Endothelial cell of umbilical vein (primary cell): ENCODE results near the gene PNPO. TPM values are rescaled to one million over a fixed set of nuclear protein-coding genes. Genes with fewer than 3 reads are reported as not detected.
A peak's percentile ranks its signal among the peaks of the same experiment; 100 is the strongest.

Experiments
- BruUV-seq: library from RNA; stranded (reverse); fragments of 400-500 nt; replicated peaks from 2 replicates; lab custom pipeline; 2021; lab: Mats Ljungman, UMichigan
- CTCF ChIA-PET: fragments of 300-600, 350-600 bp; sonication (Branson Sonifier 250); formaldehyde crosslinking; loops from one replicate; lab custom pipeline; 2021; ENCODE audit warnings: antibody characterized with exemption, inconsistent platforms; lab: Charles Lee
- POLR2A ChIA-PET: fragments of 300-600, 350-600 bp; sonication (Branson Sonifier 250); formaldehyde crosslinking; loops from one replicate; lab custom pipeline; 2021; ENCODE audit warnings: antibody characterized with exemption, inconsistent platforms; lab: Charles Lee
- DNase-seq: peaks from one replicate; pipeline ENCODE4 v3.0.0-alpha.2; 2011; ENCODE audit warnings: low read depth, low spot score
- FAIRE-seq: peaks from 2 replicates; lab custom pipeline; 2011; peaks lifted over from hg19 to GRCh38; lab: Jason Lieb, UNC
- H2AFZ ChIP-seq: 2 replicates; pipeline ENCODE4 v1.6.0; 2012; ENCODE audit warnings: low read depth, low read length, control low read depth, inconsistent platforms
- H3K27ac ChIP-seq: 2 replicates; pipeline ENCODE4 v1.5.1; 2011; ENCODE audit warnings: low read depth, mild to moderate bottlenecking, control low read depth, low read length, moderate library complexity; ENCODE audit not compliant: insufficient read depth
- H3K27me3 ChIP-seq, 2 experiments: 2 replicates each; pipeline versions ENCODE4 v1.6.0 to v1.6.1; 2011; ENCODE audit warnings: low read length in 2 of 2, mixed read lengths in 1 of 2; ENCODE audit not compliant: control insufficient read depth in 2 of 2, insufficient read depth in 2 of 2
- H3K36me3 ChIP-seq, 2 experiments: 2 replicates in 1 of 2; 3 replicates in 1 of 2; pipeline ENCODE4 v1.5.1; 2011; ENCODE audit warnings: low read length in 2 of 2, mild to moderate bottlenecking in 1 of 2, moderate library complexity in 1 of 2; ENCODE audit not compliant: control insufficient read depth in 2 of 2, insufficient read depth in 2 of 2; ENCODE audit errors: extremely low read depth in 1 of 2
- H3K4me1 ChIP-seq: 3 replicates; pipeline ENCODE4 v1.5.1; 2011; ENCODE audit warnings: mild to moderate bottlenecking, low read length; ENCODE audit not compliant: control insufficient read depth, insufficient read depth; ENCODE audit errors: extremely low read depth
- H3K4me2 ChIP-seq: 2 replicates; pipeline ENCODE4 v1.6.1; 2011; ENCODE audit warnings: low read length, control low read depth, mixed read lengths; ENCODE audit not compliant: insufficient read depth
- H3K4me3 ChIP-seq, 3 experiments: fragments of 200-600 bp in 1 of 3; sonication (generic), shearing (Covaris generic) in 1 of 3; replicated peaks in 1 of 3; 2 replicates each; pipeline ENCODE4 v1.5.1; 2011 to 2016; ENCODE audit warnings: control low read depth in 3 of 3, low read length in 3 of 3, mild to moderate bottlenecking in 2 of 3, inconsistent platforms in 1 of 3, low read depth in 1 of 3, moderate library complexity in 1 of 3; ENCODE audit not compliant: insufficient read depth in 1 of 3
- H3K79me2 ChIP-seq: 2 replicates; pipeline ENCODE4 v1.6.0; 2012; ENCODE audit warnings: low read length, inconsistent platforms; ENCODE audit not compliant: control insufficient read depth, insufficient read depth
- H3K9ac ChIP-seq: replicated peaks from 2 replicates; pipeline ENCODE3; 2011; ENCODE audit warnings: low read length, control low read depth; ENCODE audit not compliant: insufficient read depth; ENCODE audit errors: extremely low read depth
- H3K9me1 ChIP-seq: replicated peaks from 3 replicates; pipeline ENCODE4 v1.6.0; 2011; ENCODE audit warnings: mild to moderate bottlenecking, low read length; ENCODE audit not compliant: control insufficient read depth, insufficient read depth; ENCODE audit errors: extremely low read depth
- H3K9me3 ChIP-seq: replicated peaks from 2 replicates; pipeline ENCODE4 v1.5.1; 2012; ENCODE audit warnings: low read length, inconsistent platforms; ENCODE audit not compliant: control insufficient read depth, insufficient read depth
- H4K20me1 ChIP-seq: replicated peaks from 2 replicates; pipeline ENCODE3; 2011; ENCODE audit warnings: mild to moderate bottlenecking, low read length; ENCODE audit not compliant: control insufficient read depth, insufficient read depth; ENCODE audit errors: extremely low read depth
- CTCF ChIP-seq, 2 donors: IDR thresholded peaks; 1 replicate in 1 of 2; 2 replicates in 1 of 2; pipeline ENCODE4 v1.5.1; 2011; ENCODE audit warnings: low read length in 2 of 2, mild to moderate bottlenecking in 2 of 2, moderate library complexity in 2 of 2, control low read depth in 1 of 2, inconsistent platforms in 1 of 2, low read depth in 1 of 2; ENCODE audit not compliant: insufficient read depth in 1 of 2; ENCODE audit errors: extremely low read depth in 1 of 2
- EZH2 ChIP-seq: IDR thresholded peaks from 2 replicates; pipeline ENCODE4 v1.6.1; 2012; ENCODE audit warnings: borderline replicate concordance, low read depth, mild to moderate bottlenecking, moderate library complexity, low read length, inconsistent platforms; ENCODE audit not compliant: severe bottlenecking
- FOS ChIP-seq: IDR thresholded peaks from 2 replicates; pipeline ENCODE4 v1.6.1; 2011; ENCODE audit warnings: mild to moderate bottlenecking, low read length, moderate library complexity, borderline replicate concordance; ENCODE audit not compliant: insufficient read depth
- GATA2 ChIP-seq: IDR thresholded peaks from 2 replicates; pipeline ENCODE4 v1.7.0; 2011; ENCODE audit warnings: low read depth, mild to moderate bottlenecking, moderate library complexity, mixed read lengths, low read length; ENCODE audit not compliant: insufficient read length, insufficient read depth
- JUN ChIP-seq: IDR thresholded peaks from 2 replicates; pipeline ENCODE4 v1.6.1; 2011; ENCODE audit warnings: borderline replicate concordance, low read depth; ENCODE audit not compliant: insufficient read length, insufficient read depth
- MAX ChIP-seq: IDR thresholded peaks from 2 replicates; pipeline ENCODE4 v1.6.1; 2011; ENCODE audit not compliant: insufficient read depth, insufficient read length
- MYC ChIP-seq: IDR thresholded peaks from one replicate; pipeline ENCODE4 v1.6.1; 2011; ENCODE audit warnings: mild to moderate bottlenecking, low read depth, low read length
- POLR2A ChIP-seq: IDR thresholded peaks from 2 replicates; pipeline ENCODE4 v1.6.1; 2012; ENCODE audit warnings: low read depth, mild to moderate bottlenecking, control low read depth, low read length
- POLR2AphosphoS5 ChIP-seq: IDR thresholded peaks from 2 replicates; pipeline ENCODE4 v1.6.1; 2012; ENCODE audit warnings: low read depth, mild to moderate bottlenecking, control low read depth, low read length, moderate library complexity; ENCODE audit not compliant: insufficient read depth
- dilution Hi-C: fragments of 300-500 bp; cut with MboI; formaldehyde crosslinking; loops from one replicate; pipeline ENCODE4 v1.15.0; 2019; ENCODE audit warnings: low sequenced_read_pairs; ENCODE audit not compliant: extremely low pct_ligation_motif_present
- intact Hi-C: fragments of 100-400 bp; cut with micrococcal nuclease; formaldehyde crosslinking; loops from one replicate; pipeline ENCODE4 v1.10.0; 2022
- polyA plus RNA-seq, 4 experiments: library from polyadenylated mRNA; depleted of rRNA in 3 of 4; stranded (reverse) in 3 of 4; unstranded in 1 of 4; fragments of >200 nt; gene quantifications; 2 replicates each; pipeline versions ENCODE4 v1.2.1 to v1.2.3, GENCODE V29; 2011 to 2012; ENCODE audit warnings: missing spikeins in 1 of 4
- total RNA-seq: library from RNA; stranded (reverse); gene quantifications from 2 replicates; pipeline ENCODE4 v1.2.3, GENCODE V29; 2021

Gene PNPO
- total and polyA plus RNA-seq, 2 donors (not counting 3 experiments of a cell fraction or from before 2014, with no cell fraction given) = 19.7 to 22.0 TPM

DNA sequence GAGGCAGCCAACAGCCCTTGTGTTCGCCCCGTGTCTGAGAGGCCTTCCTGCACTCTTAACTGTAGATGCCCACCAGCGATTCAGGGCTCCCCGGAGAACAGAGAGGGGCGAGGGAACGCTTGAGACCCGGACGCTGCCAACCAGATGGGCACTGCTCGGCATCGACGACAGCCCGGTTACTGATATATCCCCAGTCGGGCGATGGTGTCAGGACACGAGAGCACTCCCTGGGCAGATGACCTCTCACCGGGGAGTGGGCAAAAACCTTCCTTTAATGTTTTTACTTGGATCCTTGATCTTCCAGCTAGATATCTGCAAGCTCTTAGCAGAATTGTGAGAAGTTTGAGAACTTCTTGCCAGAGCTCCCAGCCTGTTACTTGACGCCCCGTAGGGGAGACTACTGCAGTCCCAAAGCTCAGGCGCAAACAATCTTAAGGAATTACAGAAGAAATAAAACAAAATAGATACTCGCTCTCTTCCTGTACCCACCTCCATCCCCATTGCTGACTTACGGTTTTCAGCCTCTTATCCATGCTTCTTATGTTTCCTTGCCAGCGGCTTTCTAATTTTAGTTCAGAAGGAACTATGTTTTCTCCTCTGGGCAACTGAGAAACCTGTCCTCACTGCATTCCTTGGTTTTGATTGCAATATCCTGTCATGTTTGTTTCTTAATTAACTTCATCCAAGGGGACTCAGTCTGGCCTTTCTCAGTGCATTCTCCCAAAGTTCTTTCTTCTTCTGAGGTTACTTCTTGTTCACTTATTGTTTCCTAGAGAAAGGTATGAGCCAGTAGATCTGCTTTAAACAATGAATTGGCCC is 44.5 kb upstream of the PNPO start:
- BruUV-seq = TSS peak; percentile 47

More for the DNA sequence above, 44.5 kb upstream of the PNPO start:
- no peaks in the 10 kb centered on the region for H3K27me3 ChIP-seq
- H3K9me3 ChIP-seq = no peaks in the 10 kb centered on the region
- no peaks in the 10 kb centered on the region for H3K9me1 ChIP-seq
- H3K36me3 ChIP-seq = no peaks in the 10 kb centered on the region
- H3K4me1 ChIP-seq = peaks cover 15% of the 10 kb centered on the region
- CTCF ChIA-PET = interaction anchor here (0.6 to 1.1 kb wide), 2 partner anchors 50 to 74 kb away, joined by 3 to 5 read pairs; partner anchors contain the start of gene CDK5RAP3
- intact Hi-C loops (loop anchor here (1.0 kb wide), 2 partner anchors 73 to 210 kb away; partner anchors contain the start of gene SNX11), dilution Hi-C loops (no loop called here)
- H2AFZ ChIP-seq = peak overlapping the region; percentile 42
- POLR2A ChIA-PET = no interaction called here
- peak overlapping the region; percentile 81 for H3K4me2 ChIP-seq
- H4K20me1 ChIP-seq = no peaks in the 10 kb centered on the region
- H3K4me3 ChIP-seq = peak overlapping the region; percentile 15 to 74 (median 63)
- peak overlapping the region; percentile 78 for H3K9ac ChIP-seq
- peak; percentile 63 for DNase-seq
- peak; percentile 52 for FAIRE-seq
- peaks cover 7% of the 10 kb centered on the region for H3K79me2 ChIP-seq
- peak overlapping the region; percentile 75 for H3K27ac ChIP-seq
- TF ChIP-seq GATA2 = no peak
- TF ChIP-seq CTCF (IDR thresholded peaks at IDR 0.05; ENCODE audit: extremely low read depth in 1 of 2, insufficient read depth in 1 of 2, low read depth in 1 of 2, low read length in 2 of 2) = no peak
- no peak for TF ChIP-seq MAX
- TF ChIP-seq POLR2AphosphoS5 = no peak
- no peak for TF ChIP-seq EZH2
- TF ChIP-seq MYC = no peak
- no peak for TF ChIP-seq JUN
- no peak for TF ChIP-seq FOS
- TF ChIP-seq POLR2A = no peak
